Mononuclear cell (primary cell): ENCODE results near the gene MAD1L1. TPM values are rescaled to one million over a fixed set of nuclear protein-coding genes. Genes with fewer than 3 reads are reported as not detected.

Experiments
- H3K27me3 ChIP-seq: 2 replicates; pipeline ENCODE4 v1.6.0; 2011; ENCODE audit warnings: low read length, control low read depth; ENCODE audit not compliant: insufficient read depth
- H3K4me1 ChIP-seq: 2 replicates; pipeline ENCODE4 v1.5.1; 2011; ENCODE audit warnings: mild to moderate bottlenecking, low read length, control low read depth; ENCODE audit not compliant: insufficient read depth
- H3K4me3 ChIP-seq: 2 replicates; pipeline ENCODE4 v1.5.1; 2011; ENCODE audit warnings: mild to moderate bottlenecking, low read length, moderate library complexity
- H3K9me3 ChIP-seq: 2 replicates; pipeline ENCODE4 v1.5.1; 2011; ENCODE audit warnings: low read depth, mild to moderate bottlenecking, control low read depth, low read length
- total RNA-seq: library from RNA; depleted of rRNA; stranded (reverse); fragments of >200 nt; gene quantifications from one replicate; pipeline ENCODE4 v1.2.3, GENCODE V29; 2012

MAD1L1 gene
- total RNA-seq, 1 donor: 74.2 TPM

DNA sequence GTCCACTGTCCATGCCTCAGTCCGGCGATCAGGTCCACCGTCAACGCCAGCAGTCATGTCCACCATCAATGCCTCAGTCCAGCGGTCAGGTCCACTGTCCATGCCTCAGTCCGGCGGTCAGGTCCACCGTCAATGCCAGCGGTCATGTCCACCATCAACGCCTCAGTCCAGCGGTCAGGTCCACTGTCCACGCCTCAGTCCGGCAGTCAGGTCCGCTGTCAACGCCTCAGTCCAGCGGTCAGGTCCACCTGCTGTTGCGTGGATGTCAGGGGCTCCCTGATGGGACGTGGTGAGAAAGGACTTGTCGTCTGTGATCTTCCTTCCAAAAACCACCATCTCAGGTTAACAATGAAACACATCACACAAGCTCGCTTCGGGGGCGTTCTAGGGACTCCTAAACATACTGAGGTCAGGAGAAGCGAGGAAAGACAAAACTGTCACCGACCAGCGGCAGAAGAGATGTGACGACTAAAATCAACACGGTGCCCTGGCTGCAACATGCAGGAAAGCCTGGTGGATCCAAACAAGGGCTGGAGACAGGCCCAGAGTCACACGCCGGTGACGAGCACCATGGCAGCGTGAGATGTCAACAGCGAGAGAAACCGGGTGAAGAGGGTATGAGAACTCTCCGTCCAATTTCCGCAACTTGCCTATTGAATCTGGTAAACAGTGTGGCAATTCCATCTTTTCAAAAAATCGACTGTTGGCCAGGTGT lies 264.2 kb downstream of the MAD1L1 start:
- Histone ChIP-seq H3K27me3 (no peaks in the 10 kb centered on the region), H3K9me3 (no peaks in the 10 kb centered on the region), H3K4me1 (peaks cover 4% of the 10 kb centered on the region), H3K4me3 (no peak overlapping the region)

DNA sequence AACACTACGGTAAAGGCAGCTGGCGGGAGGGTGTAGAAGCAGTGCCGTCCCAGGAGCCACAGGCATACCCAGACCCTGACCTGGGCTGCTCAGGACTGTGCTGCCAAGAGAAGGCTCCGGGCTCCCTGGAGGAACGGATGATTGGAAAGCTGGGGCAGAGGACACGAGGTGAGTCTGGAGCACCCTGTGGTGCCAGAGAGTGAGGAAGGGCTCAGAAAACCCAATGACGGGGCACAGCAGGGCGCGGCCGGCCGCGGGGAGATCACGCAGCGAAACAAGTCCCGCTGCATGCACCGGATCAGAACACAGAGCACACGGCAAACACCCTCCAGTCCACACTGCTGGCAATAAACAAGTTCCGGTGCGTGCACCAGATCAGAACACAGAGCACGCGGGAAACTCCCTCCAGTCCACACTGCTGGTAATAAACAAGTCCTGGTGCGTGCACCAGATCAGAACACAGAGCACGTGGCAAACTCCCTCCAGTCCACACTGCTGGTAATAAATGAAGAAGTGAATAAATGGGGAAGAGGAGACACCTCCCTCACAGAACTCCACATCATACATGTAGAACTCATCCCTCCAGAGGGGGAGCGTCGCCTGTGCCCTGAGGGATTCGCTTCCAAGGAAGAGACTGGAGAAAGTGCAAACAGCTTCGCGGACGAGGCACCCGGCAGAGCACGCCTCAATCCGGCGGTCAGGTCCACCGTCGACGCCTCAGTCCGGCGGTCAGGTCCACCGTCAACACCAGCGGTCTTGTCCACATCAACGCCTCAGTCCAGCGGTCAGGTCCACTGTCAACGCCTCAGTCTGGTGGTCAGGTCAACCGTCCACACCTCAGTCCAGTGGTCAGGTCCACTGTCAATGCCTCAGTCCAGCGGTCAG lies 265.0 kb downstream of the MAD1L1 start:
- H3K4me1 ChIP-seq: peaks cover 4% of the 10 kb centered on the region
- no peaks in the 10 kb centered on the region for H3K9me3 ChIP-seq
- no peak overlapping the region for H3K4me3 ChIP-seq
- H3K27me3 ChIP-seq: no peaks in the 10 kb centered on the region

DNA sequence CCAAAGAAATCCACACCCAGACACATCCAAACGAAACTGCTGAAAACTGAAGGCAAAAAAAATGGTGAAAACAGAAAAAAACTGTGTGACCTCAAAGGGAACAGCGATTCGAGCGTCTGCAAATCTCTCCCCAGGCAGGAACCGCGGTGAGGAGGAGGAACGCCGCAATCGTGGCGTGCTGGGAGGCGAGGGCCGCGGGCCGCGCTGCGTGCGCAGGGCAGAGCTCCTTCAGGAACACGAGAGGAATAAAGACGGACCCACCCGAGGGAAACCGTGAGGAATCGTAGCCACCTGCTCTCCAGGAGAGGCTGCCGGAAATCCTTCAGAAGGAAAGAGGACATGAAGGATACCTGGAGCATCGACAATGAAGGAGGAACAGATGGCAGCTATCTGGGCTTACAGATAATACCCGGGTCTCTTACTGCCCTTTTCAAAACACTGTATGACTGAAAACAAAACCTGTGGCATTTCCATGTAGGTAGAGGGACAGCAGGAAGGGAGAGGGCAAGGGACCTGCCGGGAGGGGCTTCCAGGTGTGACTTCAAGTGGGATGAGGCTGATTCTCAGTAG lies 266.0 kb downstream of the MAD1L1 start:
- Histone ChIP-seq H3K4me3 (no peak overlapping the region), H3K27me3 (no peaks in the 10 kb centered on the region), H3K9me3 (peaks cover 5% of the 10 kb centered on the region), H3K4me1 (peaks cover 4% of the 10 kb centered on the region)

DNA sequence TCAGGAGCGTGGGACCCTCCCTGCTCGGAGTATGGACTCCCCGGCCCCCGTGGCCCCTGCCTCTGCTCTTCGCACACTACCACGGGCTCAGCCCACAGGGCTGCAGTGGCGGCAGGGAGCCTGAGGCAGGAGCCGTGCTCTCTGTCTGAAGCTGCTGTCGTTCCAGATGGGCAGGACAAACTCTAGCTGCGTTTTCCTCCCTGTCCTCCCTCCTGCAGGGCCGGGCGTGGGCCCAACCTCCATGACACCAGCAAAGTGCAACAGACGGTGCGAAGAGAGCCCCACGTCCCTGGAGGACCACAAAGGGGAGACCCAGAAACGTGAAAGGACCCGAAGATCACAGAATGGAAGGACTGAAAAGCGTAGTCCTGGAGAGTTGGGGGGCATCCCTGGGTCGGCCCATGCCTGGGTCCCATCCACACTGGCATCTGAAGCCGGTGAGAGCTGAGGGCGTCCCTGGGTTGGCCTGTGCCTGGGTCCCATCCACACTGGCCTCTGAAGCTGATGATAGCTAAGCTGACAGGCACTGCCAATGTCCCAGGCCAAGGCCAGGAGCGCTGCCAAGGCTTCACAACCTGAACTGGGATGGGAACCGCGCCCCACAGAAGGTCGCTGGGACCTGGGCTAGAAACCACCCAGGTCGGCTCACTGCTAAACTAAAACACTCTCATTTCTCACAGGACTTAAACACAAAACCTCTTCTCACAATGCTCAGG lies 267.0 kb downstream of the MAD1L1 start:
- peaks cover 4% of the 10 kb centered on the region for H3K4me1 ChIP-seq
- no peak overlapping the region for H3K4me3 ChIP-seq
- no peaks in the 10 kb centered on the region for H3K27me3 ChIP-seq
- H3K9me3 ChIP-seq: peaks cover 6% of the 10 kb centered on the region

DNA sequence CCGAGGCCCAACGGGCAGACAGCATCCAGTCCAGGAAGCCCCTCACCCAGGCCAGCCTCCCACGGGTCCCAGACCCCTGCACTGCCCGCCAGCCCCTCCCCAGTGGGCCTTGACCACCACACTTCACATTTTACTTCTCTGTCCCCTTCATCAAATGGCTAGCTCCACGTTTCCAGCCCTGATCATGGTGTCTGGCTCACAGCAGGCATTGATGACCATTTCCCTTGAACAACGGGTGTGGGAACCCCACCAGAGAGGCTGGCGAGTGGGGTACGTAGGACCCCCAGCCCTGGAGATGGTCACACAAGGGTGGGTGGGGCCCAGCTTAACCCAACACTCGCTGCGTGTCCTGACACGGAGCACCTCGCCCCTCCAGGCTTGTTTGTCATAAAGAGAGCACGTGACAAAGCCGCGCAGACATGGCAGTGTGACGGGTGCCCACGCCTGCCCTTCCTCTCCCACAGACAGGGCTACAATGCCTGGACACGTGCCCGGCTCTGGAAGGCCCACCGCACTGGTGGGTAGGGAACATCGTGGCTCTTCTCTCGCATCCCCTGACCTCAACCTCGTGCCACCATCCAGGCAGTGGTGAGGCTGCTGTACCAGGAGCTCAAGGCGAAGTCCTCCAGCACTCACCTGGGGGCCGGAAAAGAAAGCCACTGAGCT lies 267.7 kb downstream of the MAD1L1 start:
- no peaks in the 10 kb centered on the region for H3K27me3 ChIP-seq
- no peak overlapping the region for H3K4me3 ChIP-seq
- H3K9me3 ChIP-seq: peaks cover 6% of the 10 kb centered on the region
- H3K4me1 ChIP-seq: peaks cover 4% of the 10 kb centered on the region

DNA sequence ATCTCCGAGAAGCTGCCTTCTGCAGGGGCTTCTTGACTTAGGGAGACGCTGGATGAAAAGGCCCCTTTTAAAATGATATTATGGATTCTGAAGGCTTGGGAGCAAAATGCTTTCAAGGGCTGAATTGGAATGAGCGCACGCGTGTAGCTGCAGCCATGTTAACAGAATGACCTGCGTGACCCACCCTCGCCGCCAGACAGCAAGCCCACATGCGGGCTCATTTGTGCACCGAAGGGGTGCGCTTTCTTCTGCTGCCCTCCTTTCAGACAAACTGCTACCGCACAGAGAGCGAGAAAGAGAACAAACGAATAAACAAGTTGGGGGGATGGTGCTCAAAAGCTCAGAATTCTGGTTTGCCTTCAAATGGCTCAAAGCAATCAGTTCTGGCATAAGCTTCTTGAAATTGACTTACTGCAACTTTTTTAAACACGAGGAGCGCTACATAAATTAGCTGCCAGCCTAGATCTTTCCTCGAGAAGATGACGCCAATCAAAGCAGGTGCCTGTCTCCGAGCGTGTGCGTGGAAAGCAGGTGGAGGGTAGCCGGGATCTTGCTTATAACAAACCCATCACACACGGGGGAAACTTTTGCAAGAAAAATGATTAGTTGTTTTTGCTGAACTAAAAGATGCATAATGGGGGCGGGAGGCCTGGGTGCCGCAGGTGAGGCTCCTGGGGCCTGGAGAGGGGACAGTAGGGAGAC lies 268.4 kb downstream of the MAD1L1 start:
- Histone ChIP-seq H3K27me3 (no peaks in the 10 kb centered on the region), H3K9me3 (peaks cover 6% of the 10 kb centered on the region), H3K4me1 (no peaks in the 10 kb centered on the region), H3K4me3 (no peak overlapping the region)

DNA sequence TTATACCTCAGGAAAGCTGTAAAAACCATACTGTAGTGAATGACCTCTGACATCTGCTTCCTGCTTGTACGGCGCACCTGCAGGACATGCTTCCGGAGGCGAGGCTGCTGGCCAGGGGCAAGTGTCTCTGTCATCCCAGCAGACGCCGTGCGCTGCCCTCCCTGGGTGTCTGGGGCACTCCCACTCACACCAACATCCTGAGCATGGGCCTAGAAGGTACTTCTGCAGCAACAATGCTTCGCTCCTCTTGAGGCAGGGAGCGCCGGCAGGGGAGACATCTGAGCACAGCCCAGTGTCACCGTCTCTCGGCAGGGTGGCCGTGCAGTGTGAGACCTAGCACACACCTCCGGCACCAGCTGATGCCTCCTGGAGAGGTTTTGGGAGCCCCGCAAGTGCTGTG lies 269.2 kb downstream of the MAD1L1 start:
- H3K9me3 ChIP-seq: peaks cover 6% of the 10 kb centered on the region
- no peaks in the 10 kb centered on the region for H3K27me3 ChIP-seq
- no peak overlapping the region for H3K4me3 ChIP-seq
- no peaks in the 10 kb centered on the region for H3K4me1 ChIP-seq

DNA sequence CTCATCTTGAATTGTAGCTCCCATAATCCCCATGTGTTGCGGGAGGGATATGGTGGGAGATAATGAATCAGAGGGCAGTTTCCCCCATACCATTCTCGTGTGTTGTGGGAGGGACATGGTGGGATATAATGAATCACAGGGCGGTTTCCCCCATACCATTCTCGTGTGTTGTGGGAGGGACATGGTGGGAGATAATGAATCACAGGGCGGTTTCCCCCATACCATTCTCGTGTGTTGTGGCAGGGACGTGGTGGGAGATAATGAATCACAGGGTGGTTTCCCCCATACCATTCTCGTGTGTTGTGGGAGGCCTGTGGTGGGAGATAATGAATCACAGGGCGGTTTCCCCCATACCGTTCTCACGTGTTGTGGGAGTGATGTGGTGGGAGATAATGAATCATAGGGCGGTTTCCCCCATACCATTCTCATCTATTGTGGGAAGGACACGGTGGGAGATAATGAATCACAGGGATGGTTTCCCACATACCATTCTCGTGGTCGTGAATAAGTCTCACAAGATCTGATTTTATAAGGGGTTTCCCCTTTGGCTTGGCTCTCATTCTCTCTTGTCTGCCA lies 271.0 kb downstream of the MAD1L1 start:
- Histone ChIP-seq H3K27me3 (no peaks in the 10 kb centered on the region), H3K4me1 (no peaks in the 10 kb centered on the region), H3K9me3 (peaks cover 6% of the 10 kb centered on the region), H3K4me3 (no peak overlapping the region)

DNA sequence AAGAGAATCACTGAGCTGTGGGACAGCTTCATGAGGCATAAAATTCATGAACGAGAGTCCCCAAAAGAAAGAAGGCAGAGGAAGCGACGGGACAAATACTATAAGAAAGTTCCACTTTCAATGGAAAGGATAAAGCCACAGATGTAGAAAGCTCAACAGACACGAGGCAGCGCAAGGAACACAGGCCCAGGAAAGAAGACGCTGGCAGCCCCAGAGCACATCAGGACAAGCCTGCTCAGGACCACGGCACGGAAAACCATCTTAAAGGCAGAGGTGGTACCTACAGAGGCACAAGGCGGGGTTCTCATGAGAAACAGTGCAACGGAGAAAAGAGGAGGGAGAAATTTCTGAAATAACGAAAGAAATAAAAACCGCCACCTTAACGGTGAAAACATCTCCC lies 273.4 kb downstream of the MAD1L1 start:
- H3K9me3 ChIP-seq: peaks cover 6% of the 10 kb centered on the region
- H3K4me3 ChIP-seq: no peak overlapping the region
- no peaks in the 10 kb centered on the region for H3K4me1 ChIP-seq
- no peaks in the 10 kb centered on the region for H3K27me3 ChIP-seq

DNA sequence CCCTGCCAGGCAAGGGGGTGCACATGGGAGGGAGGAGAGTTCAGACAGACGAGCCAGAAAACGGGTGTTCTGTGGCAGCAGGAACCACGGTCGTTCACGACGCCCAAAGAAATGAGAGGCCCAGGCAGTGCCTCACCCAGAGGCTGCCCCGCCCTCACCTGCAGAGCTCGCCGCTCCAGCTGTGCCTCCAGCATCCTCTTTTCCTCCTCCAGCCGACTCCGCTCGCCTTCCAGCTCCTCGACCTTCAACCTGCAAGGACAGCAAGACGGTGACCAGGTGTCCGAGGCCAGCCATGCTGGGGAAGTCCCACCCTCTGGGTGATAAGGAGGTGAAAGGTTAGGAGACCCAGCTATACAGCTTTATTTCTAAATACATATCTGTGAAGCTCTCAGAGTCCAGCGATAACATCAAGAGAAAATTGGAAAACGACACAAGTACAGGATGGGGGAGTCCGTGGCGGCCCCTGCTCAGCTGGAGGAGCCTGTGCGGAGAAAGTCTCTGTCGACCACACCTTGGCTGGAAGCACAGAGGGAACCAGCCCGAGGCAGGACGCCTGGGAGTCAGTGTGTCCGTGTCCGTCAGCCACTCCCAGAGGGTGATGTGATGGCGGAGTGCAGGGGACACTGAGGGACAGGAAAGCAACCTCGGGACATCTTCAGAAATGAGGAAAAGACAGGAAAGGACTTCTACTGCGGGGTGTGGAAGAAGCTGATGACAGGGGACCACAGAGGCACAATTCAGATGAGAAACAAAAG lies 275.1 kb downstream of the MAD1L1 start:
- H3K27me3 ChIP-seq: no peaks in the 10 kb centered on the region
- no peak overlapping the region for H3K4me3 ChIP-seq
- peaks cover 6% of the 10 kb centered on the region for H3K9me3 ChIP-seq
- no peaks in the 10 kb centered on the region for H3K4me1 ChIP-seq

DNA sequence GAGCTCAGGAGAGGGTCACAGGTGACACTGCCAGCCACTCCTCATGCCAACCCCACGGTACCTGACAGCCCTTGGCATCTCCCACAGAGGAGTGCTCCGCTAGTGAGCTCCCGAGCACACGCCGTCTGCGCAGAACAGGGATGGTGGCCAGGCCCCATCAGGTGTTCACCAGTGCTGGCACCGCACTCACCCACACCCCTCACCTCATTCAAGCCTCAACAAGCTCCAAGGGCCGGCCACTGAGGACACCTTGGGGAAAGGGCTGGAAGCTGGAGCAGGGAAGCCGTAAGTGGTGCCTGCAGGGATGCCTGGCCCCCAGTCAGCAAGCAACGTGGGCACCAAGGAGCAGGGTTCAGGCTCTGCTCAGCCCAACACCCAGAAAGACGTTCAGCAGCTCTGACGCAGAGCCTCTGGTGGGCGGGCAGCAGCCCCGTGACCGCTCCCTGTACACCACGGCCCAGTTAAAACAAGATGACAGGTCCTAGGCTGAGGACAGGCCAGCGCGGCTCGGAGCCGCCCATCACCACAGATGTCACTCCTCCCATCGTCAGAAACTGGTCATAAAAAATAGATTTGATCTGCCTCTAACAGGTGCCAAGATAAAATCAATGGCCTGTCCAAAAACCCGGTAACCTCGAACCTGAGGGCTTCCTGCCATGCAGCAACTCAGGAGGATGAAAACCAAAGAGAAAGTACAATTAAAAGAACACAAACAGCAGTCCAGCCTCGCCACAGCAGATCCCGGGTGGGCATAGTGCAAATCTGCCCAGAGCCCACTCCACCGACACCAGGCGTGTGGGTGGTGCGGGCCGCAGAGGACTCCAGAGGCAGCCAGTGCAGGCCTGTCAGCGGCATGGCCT lies 275.9 kb downstream of the MAD1L1 start:
- H3K9me3 ChIP-seq: peaks cover 3% of the 10 kb centered on the region

DNA sequence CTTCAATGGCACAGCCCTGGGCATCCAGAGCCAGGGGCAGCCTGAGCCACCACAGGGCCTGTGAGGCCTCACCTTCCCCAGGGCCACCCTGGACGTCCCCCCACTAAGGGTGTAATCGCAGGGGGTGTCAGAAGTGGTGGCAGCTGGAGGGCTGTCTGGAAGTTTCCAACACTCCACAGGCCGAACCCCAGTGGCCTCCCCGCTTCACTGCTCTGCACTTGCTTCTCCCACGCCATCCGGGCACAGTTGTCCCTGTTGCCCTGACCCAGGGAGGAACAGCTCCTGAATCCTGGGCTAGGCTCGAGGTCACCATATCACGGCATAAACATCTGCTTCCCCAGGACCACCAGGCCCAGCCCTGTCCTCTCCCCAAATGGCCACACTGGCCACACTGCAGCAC lies 276.6 kb downstream of the MAD1L1 start:
- no peaks in the 10 kb centered on the region for H3K9me3 ChIP-seq
- H3K4me1 ChIP-seq: peaks cover 6% of the 10 kb centered on the region
- no peak overlapping the region for H3K4me3 ChIP-seq
- H3K27me3 ChIP-seq: no peaks in the 10 kb centered on the region

More for the DNA sequence above, 275.9 kb downstream of the MAD1L1 start:
- peaks cover under 1% of the 10 kb centered on the region for H3K4me1 ChIP-seq
- no peaks in the 10 kb centered on the region for H3K27me3 ChIP-seq
- no peak overlapping the region for H3K4me3 ChIP-seq
